CD4-positive, alpha-beta T cell (primary cell): Measurements from ENCODE around the gene SDC3. TPM values are rescaled to one million over a fixed set of nuclear protein-coding genes. Genes with fewer than 3 reads are reported as not detected.

Source experiments
- ATAC-seq: fragments of 200-7000 bp; cut with Tn5 transposase; one replicate; pipeline ENCODE4 v1.10.0; 2022; ENCODE audit warnings: mild to moderate bottlenecking; ENCODE audit not compliant: poor library complexity
- CTCF ChIA-PET: fragments of 350-600 bp; sonication (Branson Sonifier 250); formaldehyde crosslinking; loops from one replicate; lab custom pipeline; 2021; ENCODE audit warnings: antibody characterized with exemption, inconsistent platforms; lab: Charles Lee
- POLR2A ChIA-PET: fragments of 350-600 bp; sonication (Branson Sonifier 250); formaldehyde crosslinking; loops from one replicate; lab custom pipeline; 2021; ENCODE audit warnings: antibody characterized with exemption, inconsistent platforms; lab: Charles Lee
- DNase-seq, 14 experiments: peaks; one replicate each; pipeline ENCODE4 v3.0.0-alpha.2; 2013 to 2020; ENCODE audit warnings: mixed read lengths in 2 of 14
- H3K27ac ChIP-seq, 2 donors: one replicate each; pipeline versions ENCODE4 v1.5.1 to v1.7.0; 2013; ENCODE audit warnings: low read length in 2 of 2, low read depth in 1 of 2, mild to moderate bottlenecking in 1 of 2
- H3K27me3 ChIP-seq, 2 experiments: 1 replicate in 1 of 2; 2 replicates in 1 of 2; pipeline versions ENCODE4 v1.6.1 to v1.7.0; 2013; ENCODE audit warnings: low read length in 2 of 2, control low read depth in 1 of 2, mild to moderate bottlenecking in 1 of 2, moderate library complexity in 1 of 2; ENCODE audit not compliant: insufficient read depth in 2 of 2, control insufficient read depth in 1 of 2
- H3K36me3 ChIP-seq: one replicate; pipeline ENCODE4 v1.6.1; 2013; ENCODE audit warnings: low read length, control low read depth; ENCODE audit not compliant: insufficient read depth
- H3K4me1 ChIP-seq: one replicate; pipeline ENCODE4 v1.6.1; 2013; ENCODE audit warnings: low read length, control low read depth; ENCODE audit not compliant: insufficient read depth
- H3K4me3 ChIP-seq: one replicate; pipeline ENCODE4 v1.5.1; 2013; ENCODE audit warnings: mild to moderate bottlenecking, low read length, moderate library complexity
- H3K9me3 ChIP-seq, 2 experiments: 1 replicate in 1 of 2; 2 replicates in 1 of 2; pipeline versions ENCODE4 v1.6.1 to v1.7.0; 2013; ENCODE audit warnings: low read length in 2 of 2, mild to moderate bottlenecking in 2 of 2, control low read depth in 1 of 2, moderate library complexity in 1 of 2; ENCODE audit not compliant: control insufficient read depth in 1 of 2, insufficient read depth in 1 of 2
- H3K27ac Mint-ChIP-seq: one replicate; pipeline ENCODE4 v1.8.0; 2020; ENCODE audit warnings: mixed read lengths
- H3K27me3 Mint-ChIP-seq: one replicate; pipeline ENCODE4 v1.8.0; 2021; ENCODE audit warnings: mixed read lengths
- H3K36me3 Mint-ChIP-seq: one replicate; pipeline ENCODE4 v1.8.0; 2021; ENCODE audit warnings: low read depth, mixed read lengths
- H3K4me1 Mint-ChIP-seq: one replicate; pipeline ENCODE4 v1.8.0; 2021; ENCODE audit warnings: low read depth, mixed read lengths
- H3K4me3 Mint-ChIP-seq: one replicate; pipeline ENCODE4 v1.8.0; 2020; ENCODE audit warnings: mild to moderate bottlenecking, mixed read lengths
- H3K9me3 Mint-ChIP-seq: one replicate; pipeline ENCODE4 v1.8.0; 2020; ENCODE audit warnings: mixed read lengths
- intact Hi-C, 2 experiments: fragments of 100-400 bp; cut with DNase I in 1 of 2; cut with micrococcal nuclease in 1 of 2; formaldehyde crosslinking; loops; one replicate each; pipeline versions ENCODE4 v1.15.1 to v1.9.0; 2023 to 2025; cut with DNase I, micrococcal nuclease
- total RNA-seq, 174 experiments: library from RNA in 2 of 174; stranded (reverse) in 2 of 174; gene quantifications; one replicate each; pipeline ENCODE4 v1.2.3 and lab custom pipeline; 2021 to 2026
- TF ChIP-seq, protein P1 (sequence below): fragments of 200-600 bp; IDR thresholded peaks from one replicate; pipeline ENCODE4 v1.8.0; 2022; ENCODE audit warnings: antibody characterized with exemption, mild to moderate bottlenecking

SDC3 gene
- total RNA-seq, 2 experiments from 2014 or later: 0.14 TPM; not detected in 1

DNA sequence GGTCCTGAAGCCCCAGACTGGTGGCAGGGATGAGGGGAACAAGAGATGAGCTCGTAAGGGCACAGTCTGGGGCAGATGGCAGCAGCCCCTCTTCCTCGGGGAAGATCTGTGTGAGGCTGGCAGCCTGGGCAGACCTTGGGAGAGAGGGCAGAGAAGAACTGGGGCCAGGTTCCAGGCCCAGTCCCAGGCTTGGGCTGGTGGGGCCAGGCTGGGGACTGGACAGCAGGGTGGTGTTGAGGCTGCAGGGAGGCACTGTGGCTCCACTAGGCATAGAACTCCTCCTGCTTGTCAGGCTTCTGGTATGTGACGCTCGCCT lies 35.7 kb downstream of the SDC3 start:
- no peaks in the 10 kb centered on the region for H3K36me3 Mint-ChIP-seq
- TF ChIP-seq, protein P1, sequence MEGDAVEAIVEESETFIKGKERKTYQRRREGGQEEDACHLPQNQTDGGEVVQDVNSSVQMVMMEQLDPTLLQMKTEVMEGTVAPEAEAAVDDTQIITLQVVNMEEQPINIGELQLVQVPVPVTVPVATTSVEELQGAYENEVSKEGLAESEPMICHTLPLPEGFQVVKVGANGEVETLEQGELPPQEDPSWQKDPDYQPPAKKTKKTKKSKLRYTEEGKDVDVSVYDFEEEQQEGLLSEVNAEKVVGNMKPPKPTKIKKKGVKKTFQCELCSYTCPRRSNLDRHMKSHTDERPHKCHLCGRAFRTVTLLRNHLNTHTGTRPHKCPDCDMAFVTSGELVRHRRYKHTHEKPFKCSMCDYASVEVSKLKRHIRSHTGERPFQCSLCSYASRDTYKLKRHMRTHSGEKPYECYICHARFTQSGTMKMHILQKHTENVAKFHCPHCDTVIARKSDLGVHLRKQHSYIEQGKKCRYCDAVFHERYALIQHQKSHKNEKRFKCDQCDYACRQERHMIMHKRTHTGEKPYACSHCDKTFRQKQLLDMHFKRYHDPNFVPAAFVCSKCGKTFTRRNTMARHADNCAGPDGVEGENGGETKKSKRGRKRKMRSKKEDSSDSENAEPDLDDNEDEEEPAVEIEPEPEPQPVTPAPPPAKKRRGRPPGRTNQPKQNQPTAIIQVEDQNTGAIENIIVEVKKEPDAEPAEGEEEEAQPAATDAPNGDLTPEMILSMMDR: no peak

DNA sequence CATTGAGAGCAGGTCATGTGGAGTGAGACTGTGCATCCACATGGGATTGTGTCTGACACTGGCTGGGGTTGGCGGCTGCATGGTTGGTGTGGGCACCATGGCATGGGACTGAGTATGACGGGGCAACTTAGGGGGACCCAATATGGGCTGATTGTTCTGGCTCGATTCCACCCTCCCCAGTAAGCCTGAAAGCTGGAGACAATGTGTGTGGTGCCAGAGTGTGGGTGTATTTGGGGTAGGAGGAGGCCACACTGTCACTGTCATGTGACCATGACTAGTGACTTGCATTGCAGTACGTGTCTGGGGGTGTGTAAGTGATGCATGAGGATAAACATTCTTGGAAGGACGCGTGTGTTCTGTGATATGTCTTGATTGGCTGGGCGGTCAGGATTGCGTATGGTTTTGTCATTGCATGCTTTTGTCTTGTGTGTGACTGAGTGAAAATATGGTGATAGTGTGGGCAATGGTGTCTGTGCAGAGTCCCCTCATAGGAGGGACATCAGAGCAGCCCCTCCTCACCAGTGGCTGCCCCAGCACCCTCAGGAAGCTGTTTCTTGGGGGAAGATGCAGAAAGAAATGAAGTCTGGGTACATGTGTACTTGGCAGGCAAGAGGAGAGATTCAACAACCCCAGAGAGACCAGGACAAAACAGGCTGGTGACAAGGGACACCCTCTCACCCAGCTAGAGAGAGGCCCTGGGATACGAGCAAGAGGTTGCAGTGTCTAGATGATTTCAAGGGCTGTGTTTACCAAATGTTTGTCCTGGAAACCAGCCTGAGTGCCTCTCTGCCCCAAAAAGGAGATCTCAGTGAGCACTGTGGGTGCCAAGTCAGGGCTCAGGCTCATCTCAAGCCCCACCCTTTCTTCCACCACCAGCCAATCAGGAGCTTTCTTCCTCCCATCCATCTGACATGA lies 36.3 kb downstream of the SDC3 start:
- H3K27me3 ChIP-seq: peaks cover 0 to 6% of the 10 kb centered on the region in 2 experiments
- ATAC-seq: no peak
- no peaks in the 10 kb centered on the region for H3K9me3 Mint-ChIP-seq
- H3K4me1 ChIP-seq: peaks cover 7% of the 10 kb centered on the region
- H3K27me3 Mint-ChIP-seq: peaks cover 11% of the 10 kb centered on the region
- no peak for DNase-seq
- H3K36me3 ChIP-seq: no peaks in the 10 kb centered on the region
- H3K9me3 ChIP-seq: peaks cover 0 to 9% of the 10 kb centered on the region in 2 experiments
- TF ChIP-seq, protein P1: no peak
- no peak overlapping the region for H3K27ac Mint-ChIP-seq
- intact Hi-C loops: no loop called here
- H3K4me3 ChIP-seq: no peak overlapping the region
- H3K36me3 Mint-ChIP-seq: no peaks in the 10 kb centered on the region
- ChIA-PET POLR2A (no interaction called here), CTCF (no interaction called here)
- H3K27ac ChIP-seq: no peak overlapping the region
- no peaks in the 10 kb centered on the region for H3K4me1 Mint-ChIP-seq
- H3K4me3 Mint-ChIP-seq: no peak overlapping the region

More for the DNA sequence above, 35.7 kb downstream of the SDC3 start:
- ChIA-PET CTCF (no interaction called here), POLR2A (no interaction called here)
- H3K27ac Mint-ChIP-seq: no peak overlapping the region
- Histone ChIP-seq H3K4me3 (no peak overlapping the region), H3K36me3 (no peaks in the 10 kb centered on the region), H3K27ac (no peak overlapping the region), H3K9me3 (peaks cover 0 to 9% of the 10 kb centered on the region in 2 experiments), H3K4me1 (peaks cover 7% of the 10 kb centered on the region), H3K27me3 (peaks cover 0 to 6% of the 10 kb centered on the region in 2 experiments)
- peaks cover 17% of the 10 kb centered on the region for H3K27me3 Mint-ChIP-seq
- intact Hi-C loops: no loop called here
- ATAC-seq: no peak
- no peak overlapping the region for H3K4me3 Mint-ChIP-seq
- no peaks in the 10 kb centered on the region for H3K4me1 Mint-ChIP-seq
- no peaks in the 10 kb centered on the region for H3K9me3 Mint-ChIP-seq
- DNase-seq: no peak

DNA sequence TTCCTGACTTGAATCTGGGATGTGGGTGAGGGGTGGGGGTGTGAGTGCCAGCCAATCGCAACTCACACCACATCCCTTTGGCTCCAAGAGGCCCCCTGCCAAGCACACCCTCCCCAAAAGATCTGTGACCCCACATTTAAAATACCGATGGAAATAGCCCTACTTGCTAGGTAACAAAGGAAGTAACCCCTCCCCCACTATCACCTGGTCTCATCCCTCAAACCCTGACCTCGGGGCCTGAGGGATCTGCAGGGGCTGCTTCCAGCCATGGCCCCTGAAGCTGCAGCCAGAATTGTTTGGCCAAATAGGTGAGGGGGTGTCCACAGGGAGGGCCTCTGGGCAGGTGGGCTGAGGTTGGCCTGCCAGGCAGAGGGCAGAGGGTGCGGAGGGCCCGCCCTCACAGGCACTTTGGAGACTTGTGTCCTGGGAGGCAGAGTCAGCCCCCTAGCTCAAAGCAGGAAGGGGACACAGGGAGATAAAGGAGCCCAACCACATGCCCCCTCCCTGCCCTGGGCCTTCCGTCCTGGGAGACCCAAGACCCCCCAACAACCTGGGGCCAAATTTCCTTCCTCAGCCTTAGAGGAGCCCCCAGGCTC lies 37.2 kb downstream of the SDC3 start:
- Histone ChIP-seq H3K27ac (no peak overlapping the region), H3K4me1 (peaks cover 7% of the 10 kb centered on the region), H3K4me3 (no peak overlapping the region), H3K9me3 (peaks cover 0 to 9% of the 10 kb centered on the region in 2 experiments), H3K27me3 (peaks cover 0 to 3% of the 10 kb centered on the region in 2 experiments), H3K36me3 (no peaks in the 10 kb centered on the region)
- Mint-ChIP-seq H3K4me3 (no peak overlapping the region), H3K27me3 (peaks cover 11% of the 10 kb centered on the region), H3K36me3 (no peaks in the 10 kb centered on the region), H3K27ac (no peak overlapping the region), H3K4me1 (no peaks in the 10 kb centered on the region), H3K9me3 (no peaks in the 10 kb centered on the region)
- DNase-seq (no peak), ATAC-seq (no peak)
- POLR2A ChIA-PET: no interaction called here
- CTCF ChIA-PET: no interaction called here
- TF ChIP-seq, protein P1: no peak
- intact Hi-C loops: no loop called here
